Colon (tissue), 2 donors: ENCODE measurements around the gene ADRA2A.

ENCODE experiments used
- FAIRE-seq: peaks from 2 replicates; lab custom pipeline; 2012; peaks lifted over from hg19 to GRCh38; lab: Jason Lieb, UNC
- donor health status: control.
- donor health status: control.

ADRA2A gene

DNA sequence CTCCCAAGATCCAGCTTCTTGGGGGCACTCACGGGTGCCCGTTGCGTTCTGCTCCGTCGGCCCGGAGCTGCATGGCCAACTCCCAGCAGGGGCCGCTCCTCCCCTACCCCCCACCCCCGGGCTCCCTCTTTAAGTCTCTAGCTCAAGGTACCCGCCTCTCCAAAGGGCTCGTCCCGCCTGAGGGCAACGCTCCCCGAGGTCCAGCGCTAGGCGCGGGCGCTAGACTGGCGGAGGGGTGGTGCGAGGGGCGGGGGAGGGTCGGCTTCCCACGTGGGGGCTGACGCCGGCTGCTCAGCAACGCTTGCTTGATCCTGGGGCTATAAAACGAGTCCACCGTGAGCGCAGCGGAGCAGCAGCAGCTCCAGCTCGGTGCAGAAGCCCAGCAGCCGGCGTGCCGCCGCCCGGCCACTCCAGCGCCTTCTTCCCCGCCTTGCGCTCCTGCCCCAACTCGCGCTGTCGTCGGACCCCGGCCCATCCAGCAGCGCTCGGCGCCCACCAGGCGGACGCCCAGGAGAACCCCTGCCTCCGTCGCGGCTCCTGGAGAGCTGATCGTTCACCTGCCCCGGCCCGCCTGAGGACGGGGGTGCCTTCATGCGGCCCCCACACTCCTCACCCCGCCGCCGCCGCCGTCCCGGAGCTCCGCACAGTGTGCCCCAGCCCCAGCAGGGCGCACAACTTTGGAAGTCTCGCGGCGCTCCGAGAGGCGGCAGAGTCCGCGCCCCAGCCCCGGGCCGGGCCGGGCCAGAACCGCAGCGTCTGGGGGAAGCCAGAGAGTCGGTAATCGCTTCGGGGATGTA is at the start of gene ADRA2A:
Gene ADRA2A, plus strand, starts transcription at position 348 of the 797 bp plus-strand sequence. CDS start 968 bp downstream, outside the sequence.
- FAIRE-seq: no peak

DNA sequence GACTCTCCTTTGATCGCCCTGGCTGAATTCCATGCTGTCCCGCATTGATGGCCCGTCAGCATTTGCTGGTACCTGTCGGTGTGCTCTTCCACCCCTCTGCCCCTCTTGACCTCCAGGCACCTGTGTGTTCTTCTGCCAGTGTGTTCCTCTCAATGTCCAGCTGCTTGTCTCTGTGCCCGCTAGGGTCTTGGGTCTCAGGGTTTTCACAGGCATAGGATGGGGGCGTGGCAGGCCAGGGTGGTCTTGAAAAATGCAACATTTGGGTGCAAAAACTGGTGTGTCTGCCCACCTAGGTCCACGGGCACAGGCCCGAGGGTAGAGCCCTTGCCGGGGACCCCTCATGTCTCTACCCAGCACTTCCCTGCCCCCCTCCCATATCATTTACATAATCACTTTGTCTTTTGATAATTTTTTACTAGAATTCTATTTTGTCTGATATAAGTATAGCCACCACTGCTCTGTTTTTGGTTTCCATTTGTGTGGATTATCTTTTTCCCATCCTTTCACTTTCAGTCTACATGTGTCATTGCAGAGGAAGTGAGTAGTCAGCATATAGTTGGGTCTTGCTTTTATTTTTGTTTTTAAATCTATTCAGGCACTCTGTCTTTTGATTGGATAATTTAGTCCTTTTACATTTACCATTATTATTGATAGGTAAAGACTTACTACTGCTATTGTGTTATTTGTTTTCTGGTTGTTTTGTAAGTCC is 46.6 kb upstream of the ADRA2A start:
- no peak for FAIRE-seq

DNA sequence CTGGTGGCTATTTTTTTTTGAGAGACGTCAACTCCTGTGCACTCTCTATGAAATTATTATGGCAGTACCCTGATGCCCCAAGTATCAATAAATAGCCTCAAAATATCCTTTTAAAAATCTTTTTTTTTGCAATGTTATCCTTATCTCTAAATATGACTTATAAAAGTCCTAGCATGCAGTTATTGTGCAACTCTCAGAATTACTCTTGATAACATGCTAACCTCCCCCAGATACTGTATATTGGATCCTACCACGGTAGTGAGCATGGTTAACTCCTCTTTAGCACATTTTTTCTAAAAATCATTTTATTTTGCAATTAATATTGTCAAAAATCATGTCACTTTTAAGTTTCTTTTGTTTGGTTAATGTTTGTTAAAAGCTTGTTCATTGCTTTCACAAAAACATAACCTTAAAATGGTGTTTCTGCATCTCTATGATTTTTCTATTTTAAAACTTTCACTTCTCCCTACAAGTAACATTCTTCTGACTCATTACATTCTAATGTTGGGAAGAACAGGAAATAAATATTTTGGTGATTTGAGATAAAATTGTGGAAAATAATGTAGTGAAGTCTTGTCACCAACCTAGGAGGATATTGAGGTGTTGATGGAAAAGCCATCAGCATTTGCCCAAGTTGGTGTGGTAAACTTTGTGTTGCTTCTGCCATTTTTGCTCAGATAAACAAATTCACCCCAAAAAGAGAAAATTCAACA is 42.1 kb upstream of the ADRA2A start:
- FAIRE-seq: no peak

DNA sequence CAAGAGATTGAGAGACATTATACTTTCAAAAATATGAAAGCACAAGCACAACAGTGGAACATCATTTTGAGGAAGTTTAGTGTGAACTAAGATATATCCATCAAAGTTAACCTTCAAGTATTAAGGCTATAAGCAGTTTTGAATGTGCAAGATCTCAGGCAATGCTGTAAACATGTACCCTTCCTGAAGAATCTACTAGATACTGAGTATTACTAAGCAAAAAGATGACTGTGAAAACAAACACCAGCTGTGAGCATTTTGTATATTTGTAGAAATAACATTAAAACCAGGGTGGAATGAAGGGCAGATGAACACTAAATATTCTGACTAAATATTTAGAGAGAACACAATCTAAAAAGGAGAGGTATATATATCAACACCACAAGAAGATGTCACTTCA is 41.3 kb upstream of the ADRA2A start:
- no peak for FAIRE-seq

GRCh38 chr10:111037858-111038257 is 39.0 kb upstream of the ADRA2A start:
- no peak for FAIRE-seq

- FAIRE-seq: no peak
Measured at GRCh38 chr10:111039522-111039921, 37.3 kb upstream of the ADRA2A start.

DNA sequence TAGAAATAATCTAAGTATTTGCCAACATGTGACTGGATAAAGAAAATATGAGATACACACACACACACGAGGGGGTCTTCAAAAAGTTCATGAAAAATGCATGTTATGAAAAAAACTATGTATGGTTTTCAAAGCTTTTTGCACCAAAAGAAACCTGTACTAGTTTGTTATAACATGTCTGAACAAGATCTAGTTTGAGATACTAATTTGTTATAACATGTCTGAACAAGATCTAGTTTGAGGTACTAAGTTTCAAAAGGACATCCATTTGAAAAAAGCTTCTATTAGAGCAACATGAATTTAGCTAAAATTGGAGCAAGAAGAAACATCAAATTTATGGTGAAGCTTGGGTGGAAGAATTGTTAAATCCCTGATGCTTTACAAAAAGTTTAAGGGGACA is 19.8 kb upstream of the ADRA2A start:
- no peak for FAIRE-seq

GRCh38 chr10:111063471-111063870 is 13.4 kb upstream of the ADRA2A start:
- no peak for FAIRE-seq

DNA sequence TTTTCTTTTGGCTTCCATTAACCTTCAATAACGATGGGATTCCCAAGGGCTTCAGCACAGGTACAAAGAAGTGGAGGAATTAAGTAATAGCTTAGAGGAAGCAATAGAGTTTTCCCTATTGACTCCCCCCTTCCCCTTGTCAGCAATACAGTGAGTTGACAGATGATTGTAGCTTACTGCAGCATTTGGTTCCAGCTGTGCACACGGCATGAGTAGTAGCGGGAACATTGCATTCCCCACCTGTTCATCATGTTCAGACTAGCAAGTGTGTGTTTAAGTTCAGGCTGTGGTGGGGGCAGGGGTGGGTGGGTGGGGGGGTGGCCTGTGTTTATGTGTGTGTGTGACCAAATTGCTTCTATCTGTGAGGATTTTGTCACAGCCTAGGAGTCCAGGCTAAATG is 4.6 kb upstream of the ADRA2A start:
- no peak for FAIRE-seq

DNA sequence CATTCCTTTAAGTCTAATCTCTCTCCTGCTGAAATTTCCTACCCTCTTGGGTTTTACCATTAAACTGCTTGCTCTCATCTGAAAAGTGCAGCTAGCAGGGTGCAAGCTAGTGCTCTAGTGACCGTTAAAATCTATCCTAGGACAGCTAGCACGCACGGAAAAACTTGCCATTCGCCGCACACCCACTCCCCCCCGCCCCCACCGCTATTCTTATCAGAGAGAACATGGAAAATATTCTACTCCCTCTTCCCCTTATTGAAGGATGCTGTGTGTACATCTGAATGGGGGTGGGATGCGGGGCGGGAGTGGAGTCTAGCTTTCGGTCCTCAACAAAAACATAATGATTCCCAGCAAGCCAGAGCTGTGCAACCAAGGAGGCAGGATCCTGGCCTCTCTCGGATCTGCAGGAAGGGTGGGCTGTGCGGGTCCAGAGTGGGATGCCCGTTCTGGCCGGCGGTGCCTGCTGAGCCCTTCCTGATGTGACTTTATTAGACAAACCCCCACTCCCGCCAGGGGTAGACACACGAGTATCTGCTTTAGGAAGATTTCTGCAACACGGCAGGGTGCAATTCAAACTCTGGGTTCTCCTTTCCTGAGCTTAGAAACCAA is 1.1 kb upstream of the ADRA2A start:
- no peak for FAIRE-seq

DNA sequence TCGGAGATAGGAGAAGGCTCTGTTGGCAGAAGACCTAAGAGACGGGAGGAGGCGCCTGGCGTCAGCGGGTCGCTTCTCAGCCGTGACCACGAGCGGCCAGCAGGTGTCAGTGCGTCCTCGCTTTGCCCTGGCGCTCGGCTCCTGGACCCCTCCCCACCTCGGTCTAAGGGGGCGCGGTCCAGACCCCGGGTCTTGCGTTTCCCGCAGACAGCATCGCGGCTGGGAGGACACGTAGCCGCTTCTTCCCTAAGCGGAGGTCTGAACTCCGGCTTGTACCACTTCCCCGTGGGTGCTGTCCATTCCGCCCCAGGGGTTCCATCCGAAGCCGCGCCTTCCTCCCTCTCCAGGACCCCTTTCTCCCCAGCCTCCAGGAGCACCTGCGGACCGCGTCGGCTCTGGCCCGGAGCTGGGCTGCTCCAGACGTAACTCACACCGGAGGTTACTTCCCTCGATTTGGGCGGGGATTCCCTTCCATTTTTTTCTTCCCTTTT is 593 bp upstream of the ADRA2A start:
- no peak for FAIRE-seq

DNA sequence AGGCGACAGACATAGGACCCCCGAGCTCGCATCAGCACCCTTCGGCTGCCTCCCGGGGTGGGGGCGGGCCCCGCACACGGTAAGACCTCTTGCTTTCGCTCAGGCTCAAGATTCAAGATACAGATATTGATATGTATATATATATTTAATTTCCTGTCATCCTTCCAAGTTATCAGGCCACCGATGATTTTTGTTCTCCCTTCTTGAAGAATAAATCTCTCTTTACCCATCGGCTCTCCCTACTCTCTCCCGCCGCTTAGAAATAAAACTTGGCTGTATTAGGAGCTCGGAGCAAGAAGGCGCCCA is 603 bp downstream of the ADRA2A start:
- FAIRE-seq: no peak

GRCh38 chr10:111077785-111078504 is 1.1 kb downstream of the ADRA2A start:
- no peak for FAIRE-seq

DNA sequence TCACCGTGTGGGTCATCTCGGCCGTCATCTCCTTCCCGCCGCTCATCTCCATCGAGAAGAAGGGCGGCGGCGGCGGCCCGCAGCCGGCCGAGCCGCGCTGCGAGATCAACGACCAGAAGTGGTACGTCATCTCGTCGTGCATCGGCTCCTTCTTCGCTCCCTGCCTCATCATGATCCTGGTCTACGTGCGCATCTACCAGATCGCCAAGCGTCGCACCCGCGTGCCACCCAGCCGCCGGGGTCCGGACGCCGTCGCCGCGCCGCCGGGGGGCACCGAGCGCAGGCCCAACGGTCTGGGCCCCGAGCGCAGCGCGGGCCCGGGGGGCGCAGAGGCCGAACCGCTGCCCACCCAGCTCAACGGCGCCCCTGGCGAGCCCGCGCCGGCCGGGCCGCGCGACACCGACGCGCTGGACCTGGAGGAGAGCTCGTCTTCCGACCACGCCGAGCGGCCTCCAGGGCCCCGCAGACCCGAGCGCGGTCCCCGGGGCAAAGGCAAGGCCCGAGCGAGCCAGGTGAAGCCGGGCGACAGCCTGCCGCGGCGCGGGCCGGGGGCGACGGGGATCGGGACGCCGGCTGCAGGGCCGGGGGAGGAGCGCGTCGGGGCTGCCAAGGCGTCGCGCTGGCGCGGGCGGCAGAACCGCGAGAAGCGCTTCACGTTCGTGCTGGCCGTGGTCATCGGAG is 1.8 kb downstream of the ADRA2A start:
- no peak for FAIRE-seq

GRCh38 chr10:111079241-111079760 is 2.5 kb downstream of the ADRA2A start:
- FAIRE-seq: no peak

DNA sequence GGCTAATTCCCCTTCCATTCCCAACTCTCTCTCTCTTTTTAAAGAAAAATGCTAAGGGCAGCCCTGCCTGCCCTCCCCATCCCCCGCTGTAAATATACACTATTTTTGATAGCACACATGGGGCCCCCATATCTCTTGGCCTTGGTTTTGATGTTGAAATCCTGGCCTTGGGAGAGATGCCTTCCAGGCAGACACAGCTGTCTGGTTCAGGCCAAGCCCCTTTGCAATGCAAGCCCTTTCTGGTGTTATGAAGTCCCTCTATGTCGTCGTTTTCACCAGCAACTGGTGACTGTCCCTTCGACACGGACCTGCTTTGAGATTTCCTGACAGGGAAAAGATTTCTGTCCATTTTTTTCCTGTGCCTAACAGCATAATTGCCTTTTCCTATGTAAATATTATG is 3.0 kb downstream of the ADRA2A start:
- FAIRE-seq: no peak

GRCh38 chr10:111080224-111080623 is 3.4 kb downstream of the ADRA2A start:
- FAIRE-seq: no peak

GRCh38 chr10:111081595-111081994 is 4.8 kb downstream of the ADRA2A start:
- FAIRE-seq: no peak

- FAIRE-seq: no peak
Measured at GRCh38 chr10:111082102-111082975, 5.5 kb downstream of the ADRA2A start.
